ENCODE measurements around the gene DPEP1.
"Not testable (repeated sequence)": the region's sequence is repeated elsewhere in the genome, so short reads cannot be mapped to it uniquely, and the experiment has no call there.

The DPEP1 gene

DNA sequence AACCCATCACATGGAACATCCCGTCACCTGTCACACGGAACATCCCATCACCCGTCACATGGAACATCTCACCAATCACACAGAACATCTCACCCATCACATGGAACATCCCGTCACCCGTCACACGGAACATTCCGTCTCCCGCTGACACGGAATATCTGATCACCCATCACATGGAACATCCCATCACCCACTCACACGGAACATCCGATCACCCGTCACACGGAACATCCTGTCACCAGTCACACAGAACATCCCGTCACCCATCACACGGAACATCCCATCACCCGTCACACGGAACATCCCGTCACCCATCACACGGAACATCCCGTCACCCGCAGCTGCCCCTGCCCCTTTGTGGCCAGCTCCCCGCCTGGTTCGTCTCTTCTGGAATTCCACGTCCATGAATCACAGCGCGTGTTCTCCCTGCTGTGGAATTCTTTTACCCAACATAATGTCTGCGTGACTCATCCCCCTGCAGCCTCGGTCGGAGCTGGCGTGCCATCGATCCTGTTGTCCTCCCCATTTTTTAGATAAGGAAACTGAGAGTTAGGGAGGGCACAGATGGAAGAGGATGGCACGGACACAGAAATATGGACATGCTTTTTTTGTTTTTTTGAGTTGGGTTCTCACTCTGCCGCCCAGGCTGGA is 32.3 kb upstream of the DPEP1 start:
- Histone ChIP-seq H3K4me3 (ENCODE audit: low read depth, low read length) (peak overlapping the region; percentile 32; the same call in 1 of the 2 replicates), H3K27me3 (ENCODE audit: insufficient read depth, low read length) (no peaks in the 10 kb centered on the region), H3K27ac (ENCODE audit: low read depth, low read length) (peak overlapping the region; percentile 94), H3K79me2 (ENCODE audit: control insufficient read depth, insufficient read depth, low read length, unreplicated experiment) (peaks cover 18% of the 10 kb centered on the region), H2AFZ (ENCODE audit: low read length, unreplicated experiment) (no peak overlapping the region), H3K4me1 (ENCODE audit: control insufficient read depth, insufficient read depth, low read length, unreplicated experiment) (peaks cover 40% of the 10 kb centered on the region), H3K36me3 (ENCODE audit: insufficient read depth, low read length) (peaks cover 21% of the 10 kb centered on the region; the same call in 1 of the 2 replicates)

DNA sequence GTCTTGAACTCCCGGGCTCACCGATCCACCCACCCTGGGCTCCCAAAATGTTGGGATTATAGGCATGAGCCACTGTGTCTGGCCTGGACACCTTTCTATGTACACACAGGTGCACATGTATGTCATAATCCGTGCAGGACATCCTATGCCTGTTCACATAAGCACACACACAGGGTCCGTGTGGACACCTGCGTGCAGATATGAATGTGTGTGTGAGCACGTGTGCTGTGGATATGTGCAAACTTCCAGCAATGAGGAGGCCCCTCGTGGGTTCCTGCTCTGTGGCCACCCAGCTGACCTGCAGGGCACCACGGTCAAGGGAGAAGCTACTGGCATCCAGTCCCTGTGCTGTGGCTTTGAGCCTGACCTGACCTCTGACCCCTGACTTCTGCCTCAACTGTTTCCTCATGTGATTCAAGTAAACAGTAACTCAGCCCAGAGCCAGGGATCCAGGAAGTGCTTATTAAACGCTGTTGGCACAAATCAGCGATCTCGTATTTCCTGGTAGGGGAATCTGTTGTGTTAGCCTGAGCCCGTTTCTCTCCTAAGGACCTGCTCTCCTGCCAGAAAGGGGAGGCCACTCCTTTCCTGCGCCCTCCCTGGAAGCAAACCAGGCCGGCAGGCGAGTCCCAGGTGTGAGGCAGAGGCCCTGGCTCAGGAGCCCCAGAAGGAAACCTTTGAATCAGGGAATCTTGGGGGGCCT is 31.4 kb upstream of the DPEP1 start:
- H3K4me3 ChIP-seq (ENCODE audit: low read depth, low read length), result peak overlapping the region; percentile 32; the same call in 1 of the 2 replicates
- no peak overlapping the region for H2AFZ ChIP-seq (ENCODE audit: low read length, unreplicated experiment)
- H3K27me3 ChIP-seq (ENCODE audit: insufficient read depth, low read length), result no peaks in the 10 kb centered on the region
- peaks cover 26% of the 10 kb centered on the region; the same call in 1 of the 2 replicates for H3K36me3 ChIP-seq (ENCODE audit: insufficient read depth, low read length)
- peak overlapping the region; percentile 94 for H3K27ac ChIP-seq (ENCODE audit: low read depth, low read length)
- peaks cover 9% of the 10 kb centered on the region for H3K79me2 ChIP-seq (ENCODE audit: control insufficient read depth, insufficient read depth, low read length, unreplicated experiment)
- peaks cover 41% of the 10 kb centered on the region for H3K4me1 ChIP-seq (ENCODE audit: control insufficient read depth, insufficient read depth, low read length, unreplicated experiment)

DNA sequence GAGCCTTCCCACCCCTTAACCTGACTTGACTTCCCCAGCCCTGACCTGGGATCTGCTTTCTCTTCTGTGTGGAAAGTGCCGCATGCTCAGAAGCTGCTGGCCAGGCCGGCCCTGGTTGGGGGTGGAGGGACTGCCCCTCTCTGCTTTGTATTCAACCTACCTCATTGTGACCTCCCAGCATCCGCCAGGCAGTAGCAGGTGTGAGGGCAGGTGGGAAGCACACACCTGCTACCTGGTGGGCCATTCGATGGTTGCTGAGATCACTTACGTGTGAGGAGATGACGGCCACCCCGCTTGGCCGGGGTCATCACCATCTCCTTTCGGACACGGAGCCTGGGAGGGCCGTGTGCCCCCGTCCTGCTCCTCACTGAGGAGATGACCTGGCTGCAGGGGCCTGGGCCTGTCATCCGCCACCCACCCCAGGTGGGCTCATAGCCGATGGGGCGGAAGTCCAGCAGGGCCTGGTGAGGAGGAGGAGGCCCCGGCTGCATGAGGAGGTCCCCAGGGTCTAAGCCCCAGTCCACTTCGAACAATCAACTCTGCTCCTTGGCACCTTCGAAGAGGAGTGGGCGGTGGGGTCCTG is 30.7 kb upstream of the DPEP1 start:
- Histone ChIP-seq H2AFZ (ENCODE audit: low read length, unreplicated experiment) (no peak overlapping the region), H3K36me3 (ENCODE audit: insufficient read depth, low read length) (peaks cover 26% of the 10 kb centered on the region; the same call in 1 of the 2 replicates), H3K4me3 (ENCODE audit: low read depth, low read length) (no peak overlapping the region), H3K27me3 (ENCODE audit: insufficient read depth, low read length) (no peaks in the 10 kb centered on the region), H3K79me2 (ENCODE audit: control insufficient read depth, insufficient read depth, low read length, unreplicated experiment) (peaks cover 3% of the 10 kb centered on the region), H3K4me1 (ENCODE audit: control insufficient read depth, insufficient read depth, low read length, unreplicated experiment) (peaks cover 35% of the 10 kb centered on the region), H3K27ac (ENCODE audit: low read depth, low read length) (peak overlapping the region; percentile 94)

DNA sequence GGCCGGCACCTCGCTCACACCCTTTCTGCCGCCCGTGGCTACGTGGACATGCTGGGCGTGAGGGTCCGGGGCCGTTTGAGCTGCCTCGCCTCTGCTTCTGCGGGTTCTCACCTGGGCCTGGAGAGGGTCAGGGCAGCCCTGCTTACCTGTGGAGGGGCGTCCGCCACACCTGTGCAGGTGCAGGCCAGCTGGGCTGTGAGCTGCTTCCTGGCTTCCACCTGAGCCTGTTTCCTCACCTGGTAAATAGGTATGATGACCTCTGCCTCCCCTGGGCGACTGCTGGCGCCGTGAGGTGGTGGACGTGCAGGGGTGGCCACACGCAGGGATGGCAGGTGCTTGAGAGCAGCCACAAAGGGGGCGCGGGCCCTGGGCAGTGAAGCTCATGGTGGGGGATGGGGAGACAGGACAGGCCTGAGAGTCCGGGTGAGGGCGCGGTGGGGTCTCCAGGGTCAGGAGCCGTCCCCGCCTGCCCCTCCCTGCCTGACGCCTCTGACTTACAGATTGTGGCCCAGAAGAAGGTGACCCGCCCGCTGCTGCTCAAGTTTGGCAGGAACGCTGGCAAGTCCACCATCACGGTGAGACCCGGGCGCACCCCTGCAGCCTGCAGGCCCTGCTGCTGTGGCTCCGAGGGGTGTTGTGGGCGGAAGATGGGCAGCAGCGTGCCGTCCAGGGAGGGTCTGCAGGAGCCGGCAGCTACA is 30.1 kb upstream of the DPEP1 start:
- H3K36me3 ChIP-seq (ENCODE audit: insufficient read depth, low read length), result peaks cover 26% of the 10 kb centered on the region; the same call in 1 of the 2 replicates
- peak overlapping the region; percentile 94; the same call in 1 of the 2 replicates for H3K27ac ChIP-seq (ENCODE audit: low read depth, low read length)
- no peak overlapping the region for H3K4me3 ChIP-seq (ENCODE audit: low read depth, low read length)

DNA sequence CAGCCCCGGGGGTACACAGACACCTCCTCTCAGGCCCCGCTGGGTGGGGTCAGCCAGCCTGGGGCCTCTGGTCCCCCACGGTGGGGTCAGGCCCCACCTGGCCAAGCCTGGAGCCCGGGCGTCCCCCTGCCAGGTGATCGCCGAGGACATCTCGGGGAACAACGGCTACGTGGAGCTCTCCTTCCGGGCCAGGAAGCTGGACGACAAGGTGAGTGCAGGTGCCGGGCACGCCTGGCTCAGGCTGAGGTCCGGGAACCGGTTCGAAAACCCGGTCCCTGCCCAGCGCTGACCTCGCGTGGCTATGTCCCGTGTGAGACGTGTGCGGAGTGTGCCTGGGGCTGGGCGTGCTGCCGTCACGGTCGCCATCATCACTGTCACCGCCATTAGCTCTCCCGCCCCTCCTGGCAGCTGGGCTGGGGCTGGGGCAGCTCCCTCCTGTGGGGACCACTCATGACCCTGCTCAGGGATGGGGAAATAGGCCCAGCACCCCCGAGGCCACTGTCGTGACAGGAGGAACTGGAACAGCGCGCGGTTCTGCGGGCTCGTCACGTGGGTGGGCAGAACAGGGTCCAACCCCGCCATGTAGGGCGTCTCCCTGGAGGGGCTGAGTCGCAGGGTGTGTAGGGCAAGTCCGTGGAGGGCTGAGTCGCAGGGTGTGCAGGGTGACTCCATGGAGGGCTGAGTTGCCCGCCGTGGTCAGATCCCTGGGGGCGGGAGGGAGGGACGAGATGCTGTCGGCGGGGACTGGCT is 29.4 kb upstream of the DPEP1 start:
- Histone ChIP-seq H3K79me2 (ENCODE audit: control insufficient read depth, insufficient read depth, low read length, unreplicated experiment) (peaks cover 3% of the 10 kb centered on the region), H2AFZ (ENCODE audit: low read length, unreplicated experiment) (no peak overlapping the region), H3K27me3 (ENCODE audit: insufficient read depth, low read length) (no peaks in the 10 kb centered on the region), H3K36me3 (ENCODE audit: insufficient read depth, low read length) (peaks cover 26% of the 10 kb centered on the region; the same call in 1 of the 2 replicates), H3K4me3 (ENCODE audit: low read depth, low read length) (no peak overlapping the region), H3K4me1 (ENCODE audit: control insufficient read depth, insufficient read depth, low read length, unreplicated experiment) (peaks cover 35% of the 10 kb centered on the region), H3K27ac (ENCODE audit: low read depth, low read length) (peak overlapping the region; percentile 37; the same call in 1 of the 2 replicates)

More for the DNA sequence above, 30.1 kb upstream of the DPEP1 start:
- Histone ChIP-seq H3K4me1 (ENCODE audit: control insufficient read depth, insufficient read depth, low read length, unreplicated experiment) (peaks cover 35% of the 10 kb centered on the region), H3K27me3 (ENCODE audit: insufficient read depth, low read length) (no peaks in the 10 kb centered on the region), H3K79me2 (ENCODE audit: control insufficient read depth, insufficient read depth, low read length, unreplicated experiment) (peaks cover 3% of the 10 kb centered on the region), H2AFZ (ENCODE audit: low read length, unreplicated experiment) (no peak overlapping the region)

DNA sequence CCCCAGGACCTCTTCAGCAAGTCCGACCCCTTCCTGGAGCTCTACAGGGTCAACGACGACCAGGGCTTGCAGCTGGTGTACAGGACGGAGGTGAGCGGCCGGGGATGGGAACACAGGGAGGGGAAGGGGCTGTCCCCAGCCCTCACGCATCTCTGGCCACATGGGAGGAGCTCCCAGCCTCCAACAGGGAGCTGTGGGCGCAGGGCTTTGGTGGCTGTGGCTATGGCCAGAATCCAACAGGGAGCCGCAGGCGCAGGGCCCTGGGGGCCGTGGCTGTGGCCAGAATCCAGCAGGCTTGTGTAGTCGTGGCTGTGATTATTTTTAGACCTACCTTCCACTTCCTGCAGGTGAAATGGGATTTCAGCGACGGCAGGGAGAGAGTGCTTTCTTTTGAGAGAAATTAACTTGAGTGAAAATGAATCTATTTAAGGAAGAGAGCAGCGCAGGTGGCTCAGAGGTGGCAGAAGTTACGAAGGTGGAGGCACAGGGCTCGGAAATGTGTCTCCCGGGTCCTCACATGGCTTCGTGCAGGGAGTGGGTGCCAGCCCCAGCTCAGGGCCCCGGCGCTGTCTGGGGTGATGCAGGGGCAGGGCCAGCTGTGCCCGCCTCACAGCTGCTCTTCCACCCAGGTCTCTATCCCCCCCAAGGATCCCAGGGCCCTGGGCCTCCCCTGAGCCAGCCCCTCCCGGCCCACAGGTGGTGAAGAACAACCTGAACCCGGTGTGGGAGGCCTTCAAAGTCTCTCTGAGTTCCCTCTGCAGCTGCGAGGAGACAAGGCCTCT is 28.5 kb upstream of the DPEP1 start:
- Histone ChIP-seq H3K27ac (ENCODE audit: low read depth, low read length) (peak overlapping the region; percentile 12; the same call in 1 of the 2 replicates), H3K79me2 (ENCODE audit: control insufficient read depth, insufficient read depth, low read length, unreplicated experiment) (peaks cover 3% of the 10 kb centered on the region), H3K36me3 (ENCODE audit: insufficient read depth, low read length) (peaks cover 17% of the 10 kb centered on the region; the same call in 1 of the 2 replicates), H2AFZ (ENCODE audit: low read length, unreplicated experiment) (no peak overlapping the region), H3K4me1 (ENCODE audit: control insufficient read depth, insufficient read depth, low read length, unreplicated experiment) (peaks cover 35% of the 10 kb centered on the region), H3K4me3 (ENCODE audit: low read depth, low read length) (no peak overlapping the region), H3K27me3 (ENCODE audit: insufficient read depth, low read length) (no peaks in the 10 kb centered on the region)

DNA sequence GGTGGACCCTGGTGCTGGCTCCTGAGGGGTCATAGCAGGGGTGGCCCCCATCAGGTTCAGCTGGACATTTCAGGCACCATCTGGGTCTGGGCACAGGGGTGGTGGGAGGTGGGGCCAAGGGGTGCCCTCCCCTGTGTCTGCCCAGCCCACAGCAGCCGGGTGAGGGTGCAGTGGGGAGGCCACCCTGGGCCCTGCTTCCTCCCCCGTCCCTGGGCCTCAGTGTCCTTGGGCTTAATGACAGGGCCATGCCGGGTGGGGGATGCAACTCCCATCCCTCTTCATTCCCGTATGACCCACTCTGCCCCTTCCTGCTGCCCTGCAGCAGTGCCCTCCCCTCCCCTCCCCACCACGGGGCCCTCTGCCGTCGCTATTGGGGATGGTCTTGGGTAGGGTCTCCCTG is 27.2 kb upstream of the DPEP1 start:
- peaks cover 10% of the 10 kb centered on the region; the same call in 1 of the 2 replicates for H3K36me3 ChIP-seq (ENCODE audit: insufficient read depth, low read length)
- no peak overlapping the region for H2AFZ ChIP-seq (ENCODE audit: low read length, unreplicated experiment)
- peaks cover 29% of the 10 kb centered on the region for H3K4me1 ChIP-seq (ENCODE audit: control insufficient read depth, insufficient read depth, low read length, unreplicated experiment)
- H3K27me3 ChIP-seq (ENCODE audit: insufficient read depth, low read length), result no peaks in the 10 kb centered on the region
- H3K4me3 ChIP-seq (ENCODE audit: low read depth, low read length), result peak overlapping the region; percentile 40; the same call in 1 of the 2 replicates
- H3K79me2 ChIP-seq (ENCODE audit: control insufficient read depth, insufficient read depth, low read length, unreplicated experiment), result peaks cover 3% of the 10 kb centered on the region
- H3K27ac ChIP-seq (ENCODE audit: low read depth, low read length), result peak overlapping the region; percentile 98

DNA sequence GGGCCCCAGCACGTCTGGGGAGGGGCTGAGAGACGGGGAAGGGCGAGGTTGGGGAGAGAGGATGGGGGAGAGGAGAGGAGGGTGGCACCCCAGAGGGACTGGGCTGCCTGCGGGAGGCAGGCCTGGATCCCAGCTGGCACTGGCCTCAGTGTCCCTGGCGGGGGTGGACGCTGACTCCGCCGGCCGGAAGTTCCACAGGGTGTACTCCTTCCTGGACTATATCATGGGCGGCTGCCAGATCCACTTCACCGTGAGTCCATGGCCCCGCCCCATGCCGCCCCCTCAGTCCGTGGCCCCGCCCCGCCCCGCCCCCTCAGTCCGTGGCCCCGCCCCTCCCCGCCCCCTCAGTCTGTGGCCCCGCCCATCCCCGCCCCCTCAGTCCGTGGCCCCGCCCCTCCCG is 26.6 kb upstream of the DPEP1 start:
- Histone ChIP-seq H3K27me3 (ENCODE audit: insufficient read depth, low read length) (no peaks in the 10 kb centered on the region), H3K36me3 (ENCODE audit: insufficient read depth, low read length) (peaks cover 10% of the 10 kb centered on the region; the same call in 1 of the 2 replicates), H3K4me3 (ENCODE audit: low read depth, low read length) (peak overlapping the region; percentile 40; the same call in 1 of the 2 replicates), H3K27ac (ENCODE audit: low read depth, low read length) (peak overlapping the region; percentile 98), H2AFZ (ENCODE audit: low read length, unreplicated experiment) (no peak overlapping the region), H3K79me2 (ENCODE audit: control insufficient read depth, insufficient read depth, low read length, unreplicated experiment) (peaks cover 3% of the 10 kb centered on the region), H3K4me1 (ENCODE audit: control insufficient read depth, insufficient read depth, low read length, unreplicated experiment) (peaks cover 24% of the 10 kb centered on the region)

DNA sequence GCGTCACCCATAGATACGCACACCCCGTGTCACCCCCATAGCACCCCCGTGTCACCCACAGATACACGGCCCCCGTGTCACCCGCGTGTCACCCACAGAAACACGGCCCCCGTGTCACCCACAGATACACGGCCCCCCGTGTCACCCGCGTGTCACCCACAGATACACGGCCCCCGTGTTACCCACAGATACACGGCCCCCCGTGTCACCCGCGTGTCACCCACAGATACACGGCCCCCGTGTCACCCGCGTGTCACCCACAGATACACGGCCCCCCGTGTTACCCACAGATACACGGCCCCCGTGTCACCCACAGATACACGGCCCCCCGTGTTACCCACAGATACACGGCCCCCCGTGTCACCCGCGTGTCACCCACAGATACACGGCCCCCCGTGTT is 25.8 kb upstream of the DPEP1 start:
- H3K27ac ChIP-seq (ENCODE audit: low read depth, low read length); H3K27me3 ChIP-seq (ENCODE audit: insufficient read depth, low read length); H2AFZ ChIP-seq (ENCODE audit: low read length, unreplicated experiment); H3K4me3 ChIP-seq (ENCODE audit: low read depth, low read length); H3K79me2 ChIP-seq (ENCODE audit: control insufficient read depth, insufficient read depth, low read length, unreplicated experiment): not testable (repeated sequence)
- H3K36me3 ChIP-seq (ENCODE audit: insufficient read depth, low read length), result peaks cover 10% of the 10 kb centered on the region; the same call in 1 of the 2 replicates
- H3K4me1 ChIP-seq (ENCODE audit: control insufficient read depth, insufficient read depth, low read length, unreplicated experiment), result peaks cover 16% of the 10 kb centered on the region

Measured in ACC112 (cell line).